ENCODE measurements around the gene WNK2. TPM values are rescaled to one million over a fixed set of nuclear protein-coding genes. Genes with fewer than 3 reads are reported as not detected.
A peak's percentile ranks its signal among the peaks of the same experiment; 100 is the strongest.

Gene WNK2
- total and polyA plus RNA-seq, 7 donors = 8.1 to 58.8 (median 35.5) TPM

- Histone ChIP-seq H3K36me3 (ENCODE audit: insufficient read depth in 1 of 2, low read depth in 1 of 2) (no peaks in the 10 kb centered on the region), H3K9me3 (no peaks in the 10 kb centered on the region), H3K4me1 (peaks cover 34% of the 10 kb centered on the region), H3K27me3 (ENCODE audit: insufficient read depth in 3 of 3, low read length in 2 of 3) (no peaks in the 10 kb centered on the region), H3K4me3 (no peak overlapping the region), H3K27ac (no peak overlapping the region)
- WGBS, 3 donors = 53 to 65% (median 60%) methylated on average over 2 of the region's 2 CpGs
- ATAC-seq (peak; percentile 18 to 27 (median 22)), DNase-seq (no peak)
- intact Hi-C loops (cut with DNase I) = no loop called here
- no peak for TF ChIP-seq CTCF (IDR thresholded peaks at IDR 0.05)
Measured at GRCh38 chr9:93224591-93224990, 40.7 kb downstream of the WNK2 start.

GRCh38 chr9:93225417-93225816 lies 41.5 kb downstream of the WNK2 start:
- 69 to 84% (median 78%) methylated on average over 7 of the region's 7 CpGs for WGBS, 3 donors
- DNase-seq = no peak
- H3K9me3 ChIP-seq = no peaks in the 10 kb centered on the region
- H3K4me3 ChIP-seq = no peak overlapping the region
- no peaks in the 10 kb centered on the region for H3K36me3 ChIP-seq (ENCODE audit: insufficient read depth in 1 of 2, low read depth in 1 of 2)
- no peak for ATAC-seq
- TF ChIP-seq CTCF (IDR thresholded peaks at IDR 0.05) = no peak
- no peak overlapping the region for H3K27ac ChIP-seq
- intact Hi-C loops (cut with DNase I) = no loop called here
- H3K27me3 ChIP-seq (ENCODE audit: insufficient read depth in 3 of 3, low read length in 2 of 3) = no peaks in the 10 kb centered on the region
- peaks cover 34% of the 10 kb centered on the region for H3K4me1 ChIP-seq

GRCh38 chr9:93225892-93226291 lies 42.0 kb downstream of the WNK2 start:
- intact Hi-C loops (cut with DNase I) = no loop called here
- ATAC-seq (no peak), DNase-seq (peak in 1 of 2 donors; percentile 25)
- 69 to 86% (median 75%) methylated on average over 9 of the region's 9 CpGs for WGBS, 3 donors
- H3K9me3 ChIP-seq = no peaks in the 10 kb centered on the region
- TF ChIP-seq CTCF (IDR thresholded peaks at IDR 0.05) = no peak
- no peak overlapping the region for H3K4me3 ChIP-seq
- no peaks in the 10 kb centered on the region for H3K27me3 ChIP-seq (ENCODE audit: insufficient read depth in 3 of 3, low read length in 2 of 3)
- H3K27ac ChIP-seq = no peak overlapping the region
- H3K4me1 ChIP-seq = peaks cover 34% of the 10 kb centered on the region
- no peaks in the 10 kb centered on the region for H3K36me3 ChIP-seq (ENCODE audit: insufficient read depth in 1 of 2, low read depth in 1 of 2)

- no peak overlapping the region for H3K27ac ChIP-seq
- no peaks in the 10 kb centered on the region for H3K36me3 ChIP-seq (ENCODE audit: insufficient read depth in 1 of 2, low read depth in 1 of 2)
- DNase-seq (peak in 1 of 2 donors; percentile 12), ATAC-seq (no peak)
- 94 to 99% (median 94%) methylated on average over 5 of the region's 5 CpGs for WGBS, 3 donors
- no peak overlapping the region for H3K4me3 ChIP-seq
- H3K27me3 ChIP-seq (ENCODE audit: insufficient read depth in 3 of 3, low read length in 2 of 3) = no peaks in the 10 kb centered on the region
- no peak for TF ChIP-seq CTCF (IDR thresholded peaks at IDR 0.05)
- H3K4me1 ChIP-seq = peaks cover 26% of the 10 kb centered on the region
- intact Hi-C loops (cut with DNase I) = no loop called here
- H3K9me3 ChIP-seq = no peaks in the 10 kb centered on the region
Measured at GRCh38 chr9:93226819-93227218, 42.9 kb downstream of the WNK2 start.

- peaks cover 23% of the 10 kb centered on the region for H3K4me1 ChIP-seq
- intact Hi-C loops (cut with DNase I) = no loop called here
- no peaks in the 10 kb centered on the region for H3K9me3 ChIP-seq
- TF ChIP-seq CTCF (IDR thresholded peaks at IDR 0.05) = no peak
- 88 to 95% (median 94%) methylated on average over 7 of the region's 7 CpGs for WGBS, 3 donors
- DNase-seq = peak in 1 of 2 donors; percentile 12
- no peaks in the 10 kb centered on the region for H3K27me3 ChIP-seq (ENCODE audit: insufficient read depth in 3 of 3, low read length in 2 of 3)
- H3K36me3 ChIP-seq (ENCODE audit: insufficient read depth in 1 of 2, low read depth in 1 of 2) = no peaks in the 10 kb centered on the region
- no peak overlapping the region for H3K4me3 ChIP-seq
- H3K27ac ChIP-seq = no peak overlapping the region
- no peak for ATAC-seq
Measured at GRCh38 chr9:93228030-93228429, 44.1 kb downstream of the WNK2 start.

Measured in psoas muscle (tissue), 8 donors.